Thyroid gland (tissue), 4 donors: ENCODE data around the gene FAM47A. TPM values are rescaled to one million over a fixed set of nuclear protein-coding genes. Genes with fewer than 3 reads are reported as not detected.

Experiments used
- DNase-seq, 2 donors: peaks; one replicate each; pipeline ENCODE4 v3.0.0-alpha.2; 2019
- H3K27ac ChIP-seq, 3 donors: fragments of 200-600 bp; sonication (generic); 1 replicate in 2 of 3; 2 replicates in 1 of 3; pipeline ENCODE4 v1.5.1; 2016 to 2019; ENCODE audit warnings: mild to moderate bottlenecking in 1 of 3, moderate library complexity in 1 of 3
- H3K27me3 ChIP-seq: fragments of 200-600 bp; sonication (generic); one replicate; pipeline ENCODE4 v1.5.1; 2019
- H3K36me3 ChIP-seq, 2 donors: fragments of 200-600 bp; sonication (generic); one replicate each; pipeline ENCODE4 v1.5.1; 2016 to 2019
- H3K4me1 ChIP-seq, 2 donors: fragments of 200-600 bp; sonication (generic); one replicate each; pipeline ENCODE4 v1.5.1; 2017 to 2019
- H3K4me3 ChIP-seq, 3 donors: fragments of 200-600 bp; sonication (generic); replicated peaks in 1 of 3; 1 replicate in 2 of 3; 2 replicates in 1 of 3; pipeline ENCODE4 v1.5.1; 2016; ENCODE audit warnings: mild to moderate bottlenecking in 1 of 3
- H3K9me3 ChIP-seq: fragments of 200-600 bp; sonication (generic); one replicate; pipeline ENCODE4 v1.5.1; 2017
- CTCF ChIP-seq, 6 experiments: fragments of 200-600 bp in 3 of 6; fragments of 450-650 bp in 3 of 6; sonication (generic) in 3 of 6; IDR thresholded peaks; one replicate each; pipeline ENCODE4 v1.5.1; 2016 to 2019; ENCODE audit warnings: antibody characterized with exemption in 6 of 6, mild to moderate bottlenecking in 2 of 6, inconsistent platforms in 1 of 6, moderate library complexity in 1 of 6
- POLR2A ChIP-seq, 2 donors: fragments of 450-650 bp; IDR thresholded peaks; one replicate each; pipeline ENCODE4 v1.6.1; 2017; ENCODE audit warnings: antibody characterized with exemption in 2 of 2, mild to moderate bottlenecking in 2 of 2, moderate library complexity in 1 of 2
- WGBS, 2 donors: methylation state at CpG; one replicate each; pipeline ENCODE4 v1.1.5; 2017; 5-methylcytosine and 5-hydroxymethylcytosine counted together
- intact Hi-C: fragments of 100-400 bp; cut with DNase I; formaldehyde crosslinking; loops from one replicate; pipeline ENCODE4 v1.15.1; 2023
- total RNA-seq, 4 donors: library from RNA; depleted of rRNA; stranded (reverse); fragments of >200 nt; gene quantifications; one replicate each; pipeline ENCODE4 v1.2.3, GENCODE V29; 2016

The FAM47A gene
- under 1 TPM in 1 of 4 donors, not detected in 3; 0.11 TPM for total RNA-seq

GRCh38 chrX:34132028-34132427, at the start of gene FAM47A:
TSS of gene FAM47A (minus strand) at chrX:34132314. CDS start at chrX:34132278, 36 bp downstream.
- WGBS, 2 donors: 90 to 93% methylated on average over 21 to 25 of the region's 25 CpGs

GRCh38 chrX:34147345-34147744, 15.2 kb upstream of the FAM47A start:
- Histone ChIP-seq H3K4me1 (no peaks in the 10 kb centered on the region), H3K27ac (no peak overlapping the region), H3K36me3 (no peaks in the 10 kb centered on the region), H3K27me3 (no peaks in the 10 kb centered on the region), H3K4me3 (no peak overlapping the region), H3K9me3 (no peaks in the 10 kb centered on the region)
- intact Hi-C loops: no loop called here
- TF ChIP-seq POLR2A (IDR thresholded peaks at IDR 0.05): no peak
- TF ChIP-seq CTCF (IDR thresholded peaks at IDR 0.05): no peak
- no peak for DNase-seq
- WGBS, 2 donors: 90 to 94% methylated on average over 3 to 8 of the region's 9 CpGs

More at GRCh38 chrX:34132028-34132427, at the start of gene FAM47A:
- Histone ChIP-seq H3K9me3 (no peaks in the 10 kb centered on the region), H3K27me3 (no peaks in the 10 kb centered on the region), H3K36me3 (no peaks in the 10 kb centered on the region), H3K4me3 (no peak within 1 kb of the TSS), H3K27ac (no peak within 1 kb of the TSS), H3K4me1 (no peaks in the 10 kb centered on the region)
- intact Hi-C loops: no loop called here
- DNase-seq: no peak
- TF ChIP-seq CTCF (IDR thresholded peaks at IDR 0.05) (no peak), POLR2A (IDR thresholded peaks at IDR 0.05) (no peak)

GRCh38 chrX:34146906-34147305, 14.8 kb upstream of the FAM47A start:
- intact Hi-C loops: no loop called here
- no peaks in the 10 kb centered on the region for H3K27me3 ChIP-seq
- no peaks in the 10 kb centered on the region for H3K9me3 ChIP-seq
- H3K4me1 ChIP-seq: no peaks in the 10 kb centered on the region
- H3K27ac ChIP-seq: no peak overlapping the region
- TF ChIP-seq CTCF (IDR thresholded peaks at IDR 0.05) (no peak), POLR2A (IDR thresholded peaks at IDR 0.05) (no peak)
- H3K36me3 ChIP-seq: no peaks in the 10 kb centered on the region
- DNase-seq: no peak
- WGBS, 2 donors: 94 to 98% methylated on average over 19 to 26 of the region's 30 CpGs
- H3K4me3 ChIP-seq: no peak overlapping the region

- H3K4me1 ChIP-seq: no peaks in the 10 kb centered on the region
- DNase-seq: no peak
- WGBS, 2 donors: 78 to 83% methylated on average over 2 of the region's 2 CpGs
- no peaks in the 10 kb centered on the region for H3K9me3 ChIP-seq
- no peaks in the 10 kb centered on the region for H3K27me3 ChIP-seq
- no peak overlapping the region for H3K4me3 ChIP-seq
- no peak for TF ChIP-seq POLR2A (IDR thresholded peaks at IDR 0.05)
- TF ChIP-seq CTCF (IDR thresholded peaks at IDR 0.05): no peak
- H3K27ac ChIP-seq: no peak overlapping the region
- intact Hi-C loops: no loop called here
- H3K36me3 ChIP-seq: no peaks in the 10 kb centered on the region
Observed at GRCh38 chrX:34144246-34144645, 12.1 kb upstream of the FAM47A start.

- no peaks in the 10 kb centered on the region for H3K4me1 ChIP-seq
- no peak for DNase-seq
- no peaks in the 10 kb centered on the region for H3K27me3 ChIP-seq
- TF ChIP-seq POLR2A (IDR thresholded peaks at IDR 0.05) (no peak), CTCF (IDR thresholded peaks at IDR 0.05) (no peak)
- no peaks in the 10 kb centered on the region for H3K9me3 ChIP-seq
- no peaks in the 10 kb centered on the region for H3K36me3 ChIP-seq
- no peak overlapping the region for H3K4me3 ChIP-seq
- no peak overlapping the region for H3K27ac ChIP-seq
- intact Hi-C loops: no loop called here
- 81 to 82% methylated on average over 1 of the region's 1 CpG for WGBS, 2 donors
Observed at GRCh38 chrX:34140816-34141215, 8.7 kb upstream of the FAM47A start.
